D721Med (cell line): ENCODE results near the gene PCDH15.

ENCODE experiments used
- DNase-seq: peaks from one replicate; pipeline ENCODE4 v3.0.0; 2011; ENCODE audit warnings: low spot score; ENCODE audit not compliant: insufficient read length
- FAIRE-seq: peaks from 2 replicates; lab custom pipeline; 2011; peaks lifted over from hg19 to GRCh38; lab: Jason Lieb, UNC
- TF ChIP-seq, protein P1 (sequence below): IDR thresholded peaks from 2 replicates; pipeline ENCODE4 v1.5.1; 2012; ENCODE audit warnings: mild to moderate bottlenecking, control low read depth; ENCODE audit not compliant: insufficient read depth; ENCODE audit errors: missing control alignments

PCDH15 gene

DNA sequence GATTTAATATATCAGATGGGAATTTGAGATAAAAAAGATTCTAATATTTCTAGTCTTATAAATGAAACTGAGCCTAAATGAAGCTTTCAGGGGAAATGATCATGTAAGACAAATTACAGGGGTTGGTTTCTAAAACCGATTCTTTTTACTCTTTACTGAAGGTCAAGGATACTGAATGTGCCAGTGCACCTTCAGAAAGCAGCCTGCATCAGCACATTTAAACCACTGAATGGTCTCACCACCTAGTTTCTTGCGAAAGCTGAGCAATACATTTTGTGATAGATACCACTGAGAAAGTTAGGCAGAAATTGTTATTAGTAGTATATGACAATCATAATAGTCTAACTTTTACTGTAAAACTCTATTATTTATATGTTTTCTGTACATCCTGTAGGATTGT lies 180.7 kb downstream of the PCDH15 start:
- FAIRE-seq (no peak), DNase-seq (no peak)
- TF ChIP-seq, protein P1, sequence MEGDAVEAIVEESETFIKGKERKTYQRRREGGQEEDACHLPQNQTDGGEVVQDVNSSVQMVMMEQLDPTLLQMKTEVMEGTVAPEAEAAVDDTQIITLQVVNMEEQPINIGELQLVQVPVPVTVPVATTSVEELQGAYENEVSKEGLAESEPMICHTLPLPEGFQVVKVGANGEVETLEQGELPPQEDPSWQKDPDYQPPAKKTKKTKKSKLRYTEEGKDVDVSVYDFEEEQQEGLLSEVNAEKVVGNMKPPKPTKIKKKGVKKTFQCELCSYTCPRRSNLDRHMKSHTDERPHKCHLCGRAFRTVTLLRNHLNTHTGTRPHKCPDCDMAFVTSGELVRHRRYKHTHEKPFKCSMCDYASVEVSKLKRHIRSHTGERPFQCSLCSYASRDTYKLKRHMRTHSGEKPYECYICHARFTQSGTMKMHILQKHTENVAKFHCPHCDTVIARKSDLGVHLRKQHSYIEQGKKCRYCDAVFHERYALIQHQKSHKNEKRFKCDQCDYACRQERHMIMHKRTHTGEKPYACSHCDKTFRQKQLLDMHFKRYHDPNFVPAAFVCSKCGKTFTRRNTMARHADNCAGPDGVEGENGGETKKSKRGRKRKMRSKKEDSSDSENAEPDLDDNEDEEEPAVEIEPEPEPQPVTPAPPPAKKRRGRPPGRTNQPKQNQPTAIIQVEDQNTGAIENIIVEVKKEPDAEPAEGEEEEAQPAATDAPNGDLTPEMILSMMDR, result no peak

DNA sequence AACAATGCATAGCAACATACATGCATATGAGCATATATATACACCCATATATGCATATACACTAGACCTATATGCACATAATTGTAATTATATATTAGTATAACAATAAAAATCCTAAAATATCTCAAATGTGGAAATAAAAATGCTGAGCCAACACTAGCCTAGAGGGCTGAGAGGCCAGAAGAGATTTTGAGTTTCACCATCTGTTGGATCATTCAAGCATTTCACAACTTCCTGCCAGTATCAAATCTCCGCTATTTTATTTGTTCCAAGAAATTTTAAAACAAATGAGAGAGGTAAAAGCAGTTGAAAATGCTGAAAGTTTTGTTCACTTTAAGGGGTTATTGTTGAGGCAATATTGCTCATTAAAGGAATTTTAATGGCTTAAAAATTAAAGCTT lies 187.0 kb downstream of the PCDH15 start:
- TF ChIP-seq, protein P1, result no peak
- DNase-seq (no peak), FAIRE-seq (no peak)

- DNase-seq, result no peak
- FAIRE-seq, result no peak
- TF ChIP-seq, protein P1, result no peak
Measured at GRCh38 chr10:54613162-54613561, 187.9 kb downstream of the PCDH15 start.

DNA sequence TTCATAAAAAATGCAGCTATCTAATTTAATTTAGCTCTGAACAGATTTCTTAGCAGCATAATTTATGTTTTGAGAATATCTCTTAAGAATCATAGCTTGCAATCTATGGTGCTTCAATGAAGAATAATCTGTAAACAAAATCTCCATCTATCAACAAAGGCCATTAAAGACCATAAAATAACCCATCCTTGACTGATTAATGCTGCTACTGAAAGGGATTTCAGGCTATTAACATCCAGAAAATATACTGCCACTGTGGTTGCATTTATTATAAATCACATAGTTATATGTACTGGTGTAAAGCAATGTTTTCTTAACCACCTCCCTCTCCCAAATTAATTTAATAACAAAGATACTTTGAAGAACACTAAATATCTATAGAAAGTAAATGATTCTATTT lies 191.6 kb downstream of the PCDH15 start:
- FAIRE-seq (no peak), DNase-seq (no peak)
- TF ChIP-seq, protein P1, result no peak

GRCh38 chr10:54607983-54608382 lies 193.0 kb downstream of the PCDH15 start:
- FAIRE-seq, result no peak
- no peak for DNase-seq
- TF ChIP-seq, protein P1, result no peak

DNA sequence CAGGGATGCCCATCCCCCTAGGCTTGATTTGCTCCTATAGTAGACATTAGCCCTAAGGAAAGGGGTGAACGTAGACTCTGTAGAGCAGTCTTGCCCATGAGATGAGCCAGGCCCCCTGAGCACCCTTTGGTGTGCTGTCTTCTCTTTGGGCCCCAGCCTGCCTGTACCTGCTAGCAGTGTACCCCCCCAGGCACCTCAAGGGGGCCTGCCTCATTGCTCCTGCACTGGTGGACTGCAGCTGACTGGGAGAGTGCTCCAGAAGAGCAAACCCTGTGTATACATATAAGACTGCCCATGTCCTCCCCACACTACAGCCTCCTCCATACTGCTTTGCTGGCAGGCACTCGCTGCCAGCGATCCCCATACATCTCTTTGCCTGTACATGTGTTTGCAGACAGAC lies 206.7 kb downstream of the PCDH15 start:
- DNase-seq (no peak), FAIRE-seq (no peak)
- TF ChIP-seq, protein P1, result no peak

- TF ChIP-seq, protein P1, result no peak
- DNase-seq (no peak), FAIRE-seq (no peak)
Measured at GRCh38 chr10:54587971-54588370, 213.1 kb downstream of the PCDH15 start.
